ENCODE results near the gene ADIPOR2. TPM values are rescaled to one million over a fixed set of nuclear protein-coding genes. Genes with fewer than 3 reads are reported as not detected.

ADIPOR2 gene
- total RNA-seq, 1 donor from 2014 or later, result 23.2 TPM

Small RNA genes lying within 50 kb of the gene (small RNA-seq; reads per million reads assigned to genes)
- gene MIR3649, result not detected

Other genes starting within 250 kb of the ADIPOR2 start
- 17.5 TPM for gene FBXL14, start 96.5 kb upstream of the ADIPOR2 start, total RNA-seq
- gene WNT5B, start 61.8 kb upstream of the ADIPOR2 start, total RNA-seq, result 22.0 TPM
- 1.6 TPM for gene LRTM2, start 129.5 kb downstream of the ADIPOR2 start, total RNA-seq
- not detected for gene CACNA2D4, start 227.6 kb downstream of the ADIPOR2 start, total RNA-seq